ENCODE measurements around the gene TRIM67. TPM values are rescaled to one million over a fixed set of nuclear protein-coding genes. Genes with fewer than 3 reads are reported as not detected.

Gene TRIM67
- total and polyA plus RNA-seq, 9 of the 15 experiments (the other 6 are each of a cell fraction or from before 2014, with no cell fraction given), result 0.04 to 0.60 (median 0.31) TPM

DNA sequence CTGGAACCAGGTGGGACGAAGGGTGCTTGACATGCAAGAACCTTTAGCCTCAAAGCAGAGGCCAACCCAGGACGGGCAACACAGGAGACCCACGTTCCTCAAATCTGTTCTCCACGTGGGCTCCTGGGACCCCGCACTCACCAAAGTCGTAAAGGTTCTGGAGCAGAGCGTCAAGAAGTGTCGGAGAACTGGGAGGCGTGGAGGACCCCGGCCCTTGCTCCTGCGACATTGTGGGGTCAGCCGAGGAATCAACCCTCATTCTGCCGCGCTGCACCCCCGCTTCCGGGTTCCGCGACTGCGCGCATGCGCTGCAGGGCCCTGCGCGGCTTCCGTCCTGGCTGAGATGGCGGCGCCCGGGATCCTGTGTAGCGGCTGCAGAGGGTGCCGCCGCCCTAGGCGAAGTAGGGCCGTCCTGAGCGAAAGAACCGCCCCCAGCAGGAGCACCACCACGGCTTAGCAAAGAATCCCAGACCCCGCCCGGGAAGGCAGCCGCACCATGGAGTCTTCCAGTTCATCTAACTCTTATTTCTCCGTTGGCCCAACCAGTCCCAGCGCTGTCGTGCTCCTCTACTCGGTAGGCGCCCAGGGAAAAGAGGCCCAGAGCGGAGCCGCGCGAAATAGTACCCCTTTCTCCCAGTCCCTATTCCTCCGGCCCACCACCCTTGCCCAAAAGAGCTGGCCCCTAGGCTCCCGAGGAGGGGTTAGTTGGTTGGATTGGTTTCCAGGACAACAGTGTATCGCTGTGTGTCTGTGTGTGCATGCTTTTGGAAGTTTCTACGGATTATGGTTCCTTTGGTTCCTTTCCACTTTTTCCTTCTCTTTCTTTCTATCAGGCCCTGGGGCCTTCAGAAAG lies 79.3 kb downstream of the TRIM67 start, which contains the start of gene GNPAT (continued):
- TF ChIP-seq, protein P1, sequence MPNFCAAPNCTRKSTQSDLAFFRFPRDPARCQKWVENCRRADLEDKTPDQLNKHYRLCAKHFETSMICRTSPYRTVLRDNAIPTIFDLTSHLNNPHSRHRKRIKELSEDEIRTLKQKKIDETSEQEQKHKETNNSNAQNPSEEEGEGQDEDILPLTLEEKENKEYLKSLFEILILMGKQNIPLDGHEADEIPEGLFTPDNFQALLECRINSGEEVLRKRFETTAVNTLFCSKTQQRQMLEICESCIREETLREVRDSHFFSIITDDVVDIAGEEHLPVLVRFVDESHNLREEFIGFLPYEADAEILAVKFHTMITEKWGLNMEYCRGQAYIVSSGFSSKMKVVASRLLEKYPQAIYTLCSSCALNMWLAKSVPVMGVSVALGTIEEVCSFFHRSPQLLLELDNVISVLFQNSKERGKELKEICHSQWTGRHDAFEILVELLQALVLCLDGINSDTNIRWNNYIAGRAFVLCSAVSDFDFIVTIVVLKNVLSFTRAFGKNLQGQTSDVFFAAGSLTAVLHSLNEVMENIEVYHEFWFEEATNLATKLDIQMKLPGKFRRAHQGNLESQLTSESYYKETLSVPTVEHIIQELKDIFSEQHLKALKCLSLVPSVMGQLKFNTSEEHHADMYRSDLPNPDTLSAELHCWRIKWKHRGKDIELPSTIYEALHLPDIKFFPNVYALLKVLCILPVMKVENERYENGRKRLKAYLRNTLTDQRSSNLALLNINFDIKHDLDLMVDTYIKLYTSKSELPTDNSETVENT (CRISPR knock-in tag; IDR thresholded peaks at IDR 0.05), result peak; percentile 82
- TF ChIP-seq NRF1 (conservative IDR thresholded peaks at IDR 0.05 in 1 of 2, IDR thresholded peaks at IDR 0.05 in 1 of 2) (peak; percentile 96 to 97), ZNF57 (CRISPR knock-in tag; IDR thresholded peaks at IDR 0.05) (no peak), TRIM28 (IDR thresholded peaks at IDR 0.05) (no peak), ARID2 (IDR thresholded peaks at IDR 0.05) (no peak), MCM3 (IDR thresholded peaks at IDR 0.05) (no peak), TEAD1 (CRISPR knock-in tag; IDR thresholded peaks at IDR 0.05) (peak in 1 of 2 experiments; percentile 85; a peak in 2 of 4 replicates), ZNF143 (CRISPR knock-in tag; IDR thresholded peaks at IDR 0.05) (peak; percentile 57; the same call in 1 of the 2 replicates), ZNF134 (CRISPR knock-in tag; conservative IDR thresholded peaks at IDR 0.05) (no peak), ZBTB7A (IDR thresholded peaks at IDR 0.05; ENCODE audit: borderline replicate concordance, control insufficient read depth, low read depth, low read length) (peak; percentile 78), ZNF274 (IDR thresholded peaks at IDR 0.05; ENCODE audit: borderline replicate concordance, low read depth, low read length) (no peak), TCF3 (CRISPR knock-in tag; IDR thresholded peaks at IDR 0.05) (no peak), HNRNPL (IDR thresholded peaks at IDR 0.05; ENCODE audit: low read depth, low read length) (no peak), NR2C2 (CRISPR knock-in tag; IDR thresholded peaks at IDR 0.05) (no peak), NR2C2 (tag; IDR thresholded peaks at IDR 0.05) (peak; percentile 77), SRSF3 (IDR thresholded peaks at IDR 0.05; ENCODE audit: insufficient read depth, low read length) (no peak), HCFC1 (IDR thresholded peaks at IDR 0.05; ENCODE audit: low read depth, low read length) (peak; percentile 76)
- TF ChIP-seq, protein P2, sequence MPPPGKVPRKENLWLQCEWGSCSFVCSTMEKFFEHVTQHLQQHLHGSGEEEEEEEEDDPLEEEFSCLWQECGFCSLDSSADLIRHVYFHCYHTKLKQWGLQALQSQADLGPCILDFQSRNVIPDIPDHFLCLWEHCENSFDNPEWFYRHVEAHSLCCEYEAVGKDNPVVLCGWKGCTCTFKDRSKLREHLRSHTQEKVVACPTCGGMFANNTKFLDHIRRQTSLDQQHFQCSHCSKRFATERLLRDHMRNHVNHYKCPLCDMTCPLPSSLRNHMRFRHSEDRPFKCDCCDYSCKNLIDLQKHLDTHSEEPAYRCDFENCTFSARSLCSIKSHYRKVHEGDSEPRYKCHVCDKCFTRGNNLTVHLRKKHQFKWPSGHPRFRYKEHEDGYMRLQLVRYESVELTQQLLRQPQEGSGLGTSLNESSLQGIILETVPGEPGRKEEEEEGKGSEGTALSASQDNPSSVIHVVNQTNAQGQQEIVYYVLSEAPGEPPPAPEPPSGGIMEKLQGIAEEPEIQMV (tag; conservative IDR thresholded peaks at IDR 0.05; ENCODE audit: low read depth), result no peak
- TF ChIP-seq, protein P3, sequence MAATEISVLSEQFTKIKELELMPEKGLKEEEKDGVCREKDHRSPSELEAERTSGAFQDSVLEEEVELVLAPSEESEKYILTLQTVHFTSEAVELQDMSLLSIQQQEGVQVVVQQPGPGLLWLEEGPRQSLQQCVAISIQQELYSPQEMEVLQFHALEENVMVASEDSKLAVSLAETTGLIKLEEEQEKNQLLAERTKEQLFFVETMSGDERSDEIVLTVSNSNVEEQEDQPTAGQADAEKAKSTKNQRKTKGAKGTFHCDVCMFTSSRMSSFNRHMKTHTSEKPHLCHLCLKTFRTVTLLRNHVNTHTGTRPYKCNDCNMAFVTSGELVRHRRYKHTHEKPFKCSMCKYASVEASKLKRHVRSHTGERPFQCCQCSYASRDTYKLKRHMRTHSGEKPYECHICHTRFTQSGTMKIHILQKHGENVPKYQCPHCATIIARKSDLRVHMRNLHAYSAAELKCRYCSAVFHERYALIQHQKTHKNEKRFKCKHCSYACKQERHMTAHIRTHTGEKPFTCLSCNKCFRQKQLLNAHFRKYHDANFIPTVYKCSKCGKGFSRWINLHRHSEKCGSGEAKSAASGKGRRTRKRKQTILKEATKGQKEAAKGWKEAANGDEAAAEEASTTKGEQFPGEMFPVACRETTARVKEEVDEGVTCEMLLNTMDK (IDR thresholded peaks at IDR 0.05; ENCODE audit: borderline replicate concordance, insufficient read depth, low read depth, low read length, poor library complexity, severe bottlenecking), result peak; percentile 79
- TF ChIP-seq, protein P4, sequence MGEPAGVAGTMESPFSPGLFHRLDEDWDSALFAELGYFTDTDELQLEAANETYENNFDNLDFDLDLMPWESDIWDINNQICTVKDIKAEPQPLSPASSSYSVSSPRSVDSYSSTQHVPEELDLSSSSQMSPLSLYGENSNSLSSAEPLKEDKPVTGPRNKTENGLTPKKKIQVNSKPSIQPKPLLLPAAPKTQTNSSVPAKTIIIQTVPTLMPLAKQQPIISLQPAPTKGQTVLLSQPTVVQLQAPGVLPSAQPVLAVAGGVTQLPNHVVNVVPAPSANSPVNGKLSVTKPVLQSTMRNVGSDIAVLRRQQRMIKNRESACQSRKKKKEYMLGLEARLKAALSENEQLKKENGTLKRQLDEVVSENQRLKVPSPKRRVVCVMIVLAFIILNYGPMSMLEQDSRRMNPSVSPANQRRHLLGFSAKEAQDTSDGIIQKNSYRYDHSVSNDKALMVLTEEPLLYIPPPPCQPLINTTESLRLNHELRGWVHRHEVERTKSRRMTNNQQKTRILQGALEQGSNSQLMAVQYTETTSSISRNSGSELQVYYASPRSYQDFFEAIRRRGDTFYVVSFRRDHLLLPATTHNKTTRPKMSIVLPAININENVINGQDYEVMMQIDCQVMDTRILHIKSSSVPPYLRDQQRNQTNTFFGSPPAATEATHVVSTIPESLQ (CRISPR knock-in tag; IDR thresholded peaks at IDR 0.05), result peak; percentile 88

Data from K562 (cell line).